LHCN-M2 (cell line): Measurements from ENCODE around the gene NDUFA11. TPM values are rescaled to one million over a fixed set of nuclear protein-coding genes. Genes with fewer than 3 reads are reported as not detected.
"Not testable (repeated sequence)": the region's sequence is repeated elsewhere in the genome, so short reads cannot be mapped to it uniquely, and the experiment has no call there.

Experiments used
- DNase-seq: peaks from one replicate; pipeline ENCODE4 v3.0.0-alpha.2; 2012; ENCODE audit warnings: low read depth
- total RNA-seq: library from RNA; depleted of rRNA; stranded (reverse); fragments of >200 nt; gene quantifications from 2 replicates; pipeline ENCODE4 v1.2.3, GENCODE V29; 2014; rRNA removed

Gene NDUFA11
- total RNA-seq, 1 experiment from 2014 or later = 188 TPM

- DNase-seq = no peak
These were observed 46.1 kb downstream of the NDUFA11 start for GRCh38 chr19:5857203-5858081.

GRCh38 chr19:5855151-5855550 lies 48.4 kb downstream of the NDUFA11 start:
- not testable (repeated sequence) for DNase-seq

- DNase-seq = not testable (repeated sequence)
These were observed 49.5 kb downstream of the NDUFA11 start for GRCh38 chr19:5854121-5854520.

GRCh38 chr19:5851302-5851701 lies 52.3 kb downstream of the NDUFA11 start, which contains the start of gene FUT3:
TSS of gene FUT3 (minus strand) at chr19:5851449.
- DNase-seq = no peak

- DNase-seq = peak; percentile 14
These were observed 52.8 kb downstream of the NDUFA11 start for GRCh38 chr19:5850743-5851293.

GRCh38 chr19:5850189-5850588 lies 53.4 kb downstream of the NDUFA11 start:
- DNase-seq = no peak

GRCh38 chr19:5848621-5849020 lies 55.0 kb downstream of the NDUFA11 start:
- DNase-seq = not testable (repeated sequence)

- peak; percentile 49 for DNase-seq
These were observed 55.7 kb downstream of the NDUFA11 start for GRCh38 chr19:5847846-5848245.

Other genes with a start within 250 kb of the NDUFA11 start
- gene MICOS13, start 223.3 kb downstream of the NDUFA11 start, total RNA-seq = 48.8 and 52.1 TPM in 2 replicates
- gene HSD11B1L, start 222.8 kb downstream of the NDUFA11 start, total RNA-seq = 22.4 and 24.7 TPM in 2 replicates
- gene RPL36, start 213.5 kb downstream of the NDUFA11 start, total RNA-seq = 795 and 866 TPM in 2 replicates
- gene LONP1, start 183.6 kb downstream of the NDUFA11 start, total RNA-seq = 71.2 and 83.6 TPM in 2 replicates
- gene CATSPERD, start 183.2 kb downstream of the NDUFA11 start, total RNA-seq = not detected in 2 replicates
- 2.0 and 2.9 TPM in 2 replicates for gene PRR22, start 119.0 kb downstream of the NDUFA11 start, total RNA-seq
- 44.6 and 47.6 TPM in 2 replicates for gene DUS3L, start 112.6 kb downstream of the NDUFA11 start, total RNA-seq
- gene NRTN, start 98.7 kb downstream of the NDUFA11 start, total RNA-seq = not detected in 2 replicates
- not detected in 2 replicates for gene FUT6, start 64.1 kb downstream of the NDUFA11 start, total RNA-seq
- not detected in 2 replicates for gene FUT3, start 52.3 kb downstream of the NDUFA11 start, total RNA-seq
- gene FUT5, start 33.2 kb downstream of the NDUFA11 start, total RNA-seq = not detected in 2 replicates
- gene VMAC, start 1.1 kb upstream of the NDUFA11 start, total RNA-seq = 2.6 and 3.0 TPM in 2 replicates
- 2.4 and 3.5 TPM in 2 replicates for gene CAPS, start 10.5 kb upstream of the NDUFA11 start, total RNA-seq
- 74.1 and 81.2 TPM in 2 replicates for gene RANBP3, start 74.3 kb upstream of the NDUFA11 start, total RNA-seq
- 4.1 and 5.7 TPM in 2 replicates for gene RFX2, start 206.7 kb upstream of the NDUFA11 start, total RNA-seq
- not detected in 2 replicates for gene ACSBG2, start 231.9 kb upstream of the NDUFA11 start, total RNA-seq